HG02763 (cell line): ENCODE measurements around the gene TRIM58.

Source experiments
- ATAC-seq: cut with Tn5 transposase; IDR thresholded peaks from one replicate; pipeline ENCODE4 v1.9.1; 2021; ENCODE audit warnings: mild to moderate bottlenecking, moderate library complexity; ENCODE audit not compliant: unreplicated experiment

TRIM58 gene

GRCh38 chr1:247884797-247885413 is 27.9 kb downstream of the TRIM58 start:
- ATAC-seq: no peak

- ATAC-seq: no peak
Observed at GRCh38 chr1:247895163-247895637, 38.2 kb downstream of the TRIM58 start, which contains the start of gene OR2W3. Gene OR2W3 (plus strand): TSS chr1:247895587. CDS start chr1:247895587, 0 bp downstream.

GRCh38 chr1:247895976-247896375 is 39.0 kb downstream of the TRIM58 start:
- no peak for ATAC-seq

- no peak for ATAC-seq
Observed at GRCh38 chr1:247904122-247904521, 47.1 kb downstream of the TRIM58 start.

- no peak for ATAC-seq
Observed at GRCh38 chr1:247905181-247905580, 48.2 kb downstream of the TRIM58 start.

- no peak for ATAC-seq
Observed at GRCh38 chr1:247905910-247906503, 49.0 kb downstream of the TRIM58 start.

GRCh38 chr1:247906504-247907047 is 49.6 kb downstream of the TRIM58 start:
- no peak for ATAC-seq

GRCh38 chr1:247908766-247909165 is 51.8 kb downstream of the TRIM58 start:
- no peak for ATAC-seq

- ATAC-seq: no peak
Observed at GRCh38 chr1:247913786-247914185, 56.8 kb downstream of the TRIM58 start.

GRCh38 chr1:247914941-247915662 is 58.1 kb downstream of the TRIM58 start:
- no peak for ATAC-seq

- ATAC-seq: no peak
Observed at GRCh38 chr1:247919952-247920351, 63.0 kb downstream of the TRIM58 start, which contains the start of gene OR2T8. Gene OR2T8 (plus strand): TSS chr1:247920252. CDS start chr1:247921018, 766 bp downstream.

- no peak for ATAC-seq
Observed at GRCh38 chr1:247923941-247924340, 67.0 kb downstream of the TRIM58 start.

GRCh38 chr1:247924868-247925267 is 67.9 kb downstream of the TRIM58 start, which contains the start of gene OR2AJ1:
Gene OR2AJ1 (plus strand): TSS chr1:247924889. CDS start chr1:247933769, 8,880 bp downstream.
- ATAC-seq: no peak
